ENCODE results near the gene ZNF446. TPM values are rescaled to one million over a fixed set of nuclear protein-coding genes. Genes with fewer than 3 reads are reported as not detected.

The ZNF446 gene
- total and polyA plus RNA-seq, 9 of the 15 experiments (the other 6 are each of a cell fraction or from before 2014, with no cell fraction given) = 0.07 to 4.8 (median 1.2) TPM

DNA sequence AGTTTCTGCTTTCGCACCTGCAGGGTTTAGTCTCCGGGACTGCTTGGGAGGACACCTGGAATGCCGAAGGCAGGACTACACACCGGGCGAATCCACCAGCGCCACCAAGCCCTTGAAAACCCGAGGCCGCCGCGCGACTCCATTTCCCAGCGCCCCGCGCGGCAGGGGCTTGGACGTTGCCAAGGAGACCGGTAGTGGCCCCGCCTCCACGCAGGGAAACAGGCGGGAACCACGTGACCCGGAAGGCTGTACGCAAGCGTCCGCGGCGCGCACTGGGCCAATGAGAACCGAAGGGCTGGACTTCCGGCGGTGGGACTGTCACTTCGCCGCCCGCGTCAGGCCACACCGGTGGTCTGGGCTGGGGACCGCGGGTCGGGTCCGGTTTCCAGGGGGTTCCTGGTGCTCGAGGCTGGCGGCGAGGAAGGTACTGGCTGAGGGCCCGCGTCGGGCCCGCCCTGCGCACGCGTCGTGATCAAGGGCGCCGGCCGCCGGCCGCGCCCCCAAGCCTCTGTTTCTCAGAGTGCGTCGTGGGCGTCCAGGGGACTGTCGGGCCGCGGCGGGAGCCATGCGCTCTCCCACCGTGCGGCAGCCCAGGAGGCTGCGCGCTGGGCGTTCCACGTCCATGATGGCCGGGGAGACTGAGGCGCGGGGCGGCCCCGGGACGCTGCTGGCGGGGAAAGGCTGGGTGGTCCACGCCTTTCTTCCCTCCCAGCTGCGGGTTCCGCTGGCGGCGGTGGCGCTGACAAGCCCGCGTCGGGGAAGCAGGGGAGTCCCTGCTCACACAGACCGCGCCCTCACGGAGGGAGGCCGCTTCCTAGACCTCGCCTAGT is 9.2 kb upstream of the ZNF446 start, which contains the start of gene ZNF324 (continued):
- 0 out of 2 replicates have a peak, but pooled peaks have one; percentile 18 for TF ChIP-seq HDAC8 (tag; IDR thresholded peaks at IDR 0.05)
- TF ChIP-seq ILF3 (IDR thresholded peaks at IDR 0.05; ENCODE audit: borderline replicate concordance) = no peak
- TF ChIP-seq PHTF2 (CRISPR knock-in tag; IDR thresholded peaks at IDR 0.05) = no peak
- 0 out of 2 replicates have a peak, but pooled peaks have one; percentile 27 for TF ChIP-seq ATF1 (CRISPR knock-in tag; IDR thresholded peaks at IDR 0.05)
- peak; percentile 91 for TF ChIP-seq ATF1 (tag; IDR thresholded peaks at IDR 0.05)
- TF ChIP-seq NCOA2 (IDR thresholded peaks at IDR 0.05; ENCODE audit: partially characterized antibody in 2 of 2) = no peak
- TF ChIP-seq CBFA2T3 (IDR thresholded peaks at IDR 0.05) = no peak
- TF ChIP-seq KAT7 (CRISPR knock-in tag; IDR thresholded peaks at IDR 0.05; ENCODE audit: borderline replicate concordance) = 0 out of 2 replicates have a peak, but pooled peaks have one; percentile 35
- TF ChIP-seq ZBTB8A (IDR thresholded peaks at IDR 0.05; ENCODE audit: partially characterized antibody) = no peak
- peak; percentile 77; the same call in 1 of the 2 replicates for TF ChIP-seq PHF8 (IDR thresholded peaks at IDR 0.05; ENCODE audit: borderline replicate concordance, low read length)
- TF ChIP-seq KDM4B (IDR thresholded peaks at IDR 0.05; ENCODE audit: borderline replicate concordance in 2 of 2, low read depth in 1 of 2) = peak in 1 of 2 experiments; percentile 33; a peak in 1 of 4 replicates
- TF ChIP-seq, protein P1, sequence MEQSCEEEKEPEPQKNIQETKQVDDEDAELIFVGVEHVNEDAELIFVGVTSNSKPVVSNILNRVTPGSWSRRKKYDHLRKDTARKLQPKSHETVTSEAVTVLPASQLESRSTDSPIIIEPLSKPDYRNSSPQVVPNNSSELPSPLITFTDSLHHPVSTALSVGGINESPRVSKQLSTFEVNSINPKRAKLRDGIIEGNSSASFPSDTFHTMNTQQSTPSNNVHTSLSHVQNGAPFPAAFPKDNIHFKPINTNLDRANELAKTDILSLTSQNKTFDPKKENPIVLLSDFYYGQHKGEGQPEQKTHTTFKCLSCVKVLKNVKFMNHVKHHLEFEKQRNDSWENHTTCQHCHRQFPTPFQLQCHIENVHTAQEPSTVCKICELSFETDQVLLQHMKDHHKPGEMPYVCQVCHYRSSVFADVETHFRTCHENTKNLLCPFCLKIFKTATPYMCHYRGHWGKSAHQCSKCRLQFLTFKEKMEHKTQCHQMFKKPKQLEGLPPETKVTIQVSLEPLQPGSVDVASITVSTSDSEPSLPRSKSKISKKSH (CRISPR knock-in tag; IDR thresholded peaks at IDR 0.05) = no peak
- TF ChIP-seq MEIS2 (IDR thresholded peaks at IDR 0.05; ENCODE audit: partially characterized antibody) = peak; percentile 26
- TF ChIP-seq RAD51 (IDR thresholded peaks at IDR 0.05; ENCODE audit: borderline replicate concordance, low read depth) = peak; percentile 99
- TF ChIP-seq NEUROD1 (IDR thresholded peaks at IDR 0.05; ENCODE audit: borderline replicate concordance, low read depth, low read length, partially characterized antibody) = no peak
- TF ChIP-seq RAD21 (CRISPR knock-in tag; conservative IDR thresholded peaks at IDR 0.05 in 1 of 2, IDR thresholded peaks at IDR 0.05 in 1 of 2) = peak in 1 of 2 experiments; percentile 25; a peak in 3 of 4 replicates
- TF ChIP-seq EP400 (IDR thresholded peaks at IDR 0.05) = peak; percentile 74; the same call in 1 of the 2 replicates
- TF ChIP-seq SP2 (IDR thresholded peaks at IDR 0.05; ENCODE audit: extremely low read depth, low read depth, low read length, poor library complexity, severe bottlenecking) = peak; percentile 47
- no peak for TF ChIP-seq ASH1L (IDR thresholded peaks at IDR 0.05; ENCODE audit: borderline replicate concordance, low read depth, partially characterized antibody)
- no peak for TF ChIP-seq MED1 (CRISPR knock-in tag; IDR thresholded peaks at IDR 0.05; ENCODE audit: borderline replicate concordance)
- TF ChIP-seq BHLHE40 (IDR thresholded peaks at IDR 0.05; ENCODE audit: low read length) = peak; percentile 39; the same call in 1 of the 2 replicates
- peak in 1 of 2 experiments; percentile 65; a peak in 3 of 4 replicates for TF ChIP-seq SIN3A (IDR thresholded peaks at IDR 0.05; ENCODE audit: borderline replicate concordance in 2 of 2, control insufficient read depth in 1 of 2, low read depth in 2 of 2, low read length in 2 of 2)
- TF ChIP-seq NR3C1 (CRISPR knock-in tag; IDR thresholded peaks at IDR 0.05) = no peak
- TF ChIP-seq, protein P2, sequence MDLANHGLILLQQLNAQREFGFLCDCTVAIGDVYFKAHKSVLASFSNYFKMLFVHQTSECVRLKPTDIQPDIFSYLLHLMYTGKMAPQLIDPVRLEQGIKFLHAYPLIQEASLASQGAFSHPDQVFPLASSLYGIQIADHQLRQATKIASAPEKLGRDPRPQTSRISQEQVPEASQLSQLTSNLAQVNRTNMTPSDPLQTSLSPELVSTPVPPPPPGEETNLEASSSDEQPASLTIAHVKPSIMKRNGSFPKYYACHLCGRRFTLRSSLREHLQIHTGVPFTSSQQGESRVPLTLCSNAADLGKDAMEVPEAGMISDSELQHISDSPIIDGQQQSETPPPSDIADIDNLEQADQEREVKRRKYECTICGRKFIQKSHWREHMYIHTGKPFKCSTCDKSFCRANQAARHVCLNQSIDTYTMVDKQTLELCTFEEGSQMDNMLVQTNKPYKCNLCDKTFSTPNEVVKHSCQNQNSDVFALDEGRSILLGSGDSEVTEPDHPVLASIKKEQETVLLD (IDR thresholded peaks at IDR 0.05) = no peak
- no peak for TF ChIP-seq STAT5A (IDR thresholded peaks at IDR 0.05; ENCODE audit: borderline replicate concordance, low read length)
- TF ChIP-seq PHB2 (IDR thresholded peaks at IDR 0.05; ENCODE audit: low read depth) = no peak
